ENCODE results near the gene ATE1.
"Not testable (repeated sequence)": the region's sequence is repeated elsewhere in the genome, so short reads cannot be mapped to it uniquely, and the experiment has no call there.

The ATE1 gene

GRCh38 chr10:121736315-121737130, 191.3 kb downstream of the ATE1 start:
- no peak for DNase-seq (ENCODE audit: low spot score)

DNA sequence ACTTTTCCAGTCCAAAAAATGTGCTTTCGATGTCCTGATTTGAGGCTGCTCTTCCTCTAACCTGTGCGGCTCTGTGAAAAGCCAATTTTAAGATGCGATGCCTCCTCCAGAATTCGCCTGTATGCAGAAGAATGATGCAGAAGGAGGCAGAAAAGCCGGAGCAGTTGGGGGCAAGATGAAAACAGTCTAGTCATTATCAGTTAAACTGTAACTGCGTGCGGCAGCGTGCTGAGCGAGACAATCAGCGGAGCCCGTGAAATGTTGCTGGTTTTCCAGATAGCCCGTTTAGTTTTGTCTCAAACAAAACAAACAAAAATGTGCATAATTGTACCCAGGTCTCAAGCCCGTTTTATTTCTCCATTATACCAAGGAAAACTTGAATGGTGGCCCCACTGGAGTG, 192.6 kb downstream of the ATE1 start:
- no peak for DNase-seq (ENCODE audit: low spot score)

GRCh38 chr10:121734589-121735045, 193.2 kb downstream of the ATE1 start:
- DNase-seq (ENCODE audit: low spot score): peak; percentile 53

GRCh38 chr10:121732656-121733445, 195.0 kb downstream of the ATE1 start:
- no peak for DNase-seq (ENCODE audit: low spot score)

GRCh38 chr10:121732172-121732571, 195.7 kb downstream of the ATE1 start:
- no peak for DNase-seq (ENCODE audit: low spot score)

- no peak for DNase-seq (ENCODE audit: low spot score)
These were observed 203.5 kb downstream of the ATE1 start for GRCh38 chr10:121724282-121724681.

GRCh38 chr10:121722665-121723064, 205.2 kb downstream of the ATE1 start:
- peak; percentile 10 for DNase-seq (ENCODE audit: low spot score)

GRCh38 chr10:121721257-121721656, 206.6 kb downstream of the ATE1 start:
- no peak for DNase-seq (ENCODE audit: low spot score)

- no peak for DNase-seq (ENCODE audit: low spot score)
These were observed 211.9 kb downstream of the ATE1 start for GRCh38 chr10:121715969-121716368.

GRCh38 chr10:121715076-121715475, 212.8 kb downstream of the ATE1 start:
- DNase-seq (ENCODE audit: low spot score): no peak

DNA sequence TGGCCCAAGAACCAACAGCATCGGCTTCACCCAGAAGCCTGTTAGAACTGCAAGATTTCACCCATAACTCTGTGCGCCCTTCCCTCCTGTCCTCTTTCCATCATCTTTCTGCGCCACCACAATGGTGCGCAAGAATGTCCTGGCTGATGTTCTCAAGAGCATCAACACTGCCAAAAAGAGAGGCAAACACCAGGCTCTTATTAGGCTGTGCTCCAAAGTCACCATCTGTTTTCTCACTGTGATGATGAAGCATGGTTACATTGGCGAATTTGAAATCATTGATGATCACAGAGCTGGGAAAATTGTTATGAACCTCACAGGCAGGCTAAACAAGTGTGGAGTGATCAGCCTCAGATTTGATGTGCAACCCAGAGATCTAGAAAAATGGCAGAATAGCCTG, 214.3 kb downstream of the ATE1 start:
- no peak for DNase-seq (ENCODE audit: low spot score)

GRCh38 chr10:121710971-121711370, 216.9 kb downstream of the ATE1 start:
- no peak for DNase-seq (ENCODE audit: low spot score)

DNA sequence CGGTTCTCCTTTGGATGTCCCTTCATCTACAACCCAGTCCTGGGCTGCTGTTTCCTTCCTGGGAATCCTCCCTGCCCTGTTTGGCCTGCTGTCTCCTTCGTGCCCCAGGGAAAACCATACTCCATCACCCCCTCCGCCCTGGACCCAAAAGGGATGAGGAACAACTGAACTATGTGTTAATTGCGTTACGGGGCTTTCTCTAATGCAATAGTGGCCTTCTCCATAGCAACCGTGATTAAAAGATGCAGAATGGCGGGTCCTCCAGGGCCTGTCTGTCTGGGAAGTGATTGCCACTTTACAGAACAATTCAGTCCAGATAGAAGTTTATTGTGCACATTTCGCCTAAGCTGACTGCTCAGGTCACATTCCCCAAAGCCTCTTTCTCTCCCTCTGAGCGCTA, 217.6 kb downstream of the ATE1 start:
- no peak for DNase-seq (ENCODE audit: low spot score)

DNA sequence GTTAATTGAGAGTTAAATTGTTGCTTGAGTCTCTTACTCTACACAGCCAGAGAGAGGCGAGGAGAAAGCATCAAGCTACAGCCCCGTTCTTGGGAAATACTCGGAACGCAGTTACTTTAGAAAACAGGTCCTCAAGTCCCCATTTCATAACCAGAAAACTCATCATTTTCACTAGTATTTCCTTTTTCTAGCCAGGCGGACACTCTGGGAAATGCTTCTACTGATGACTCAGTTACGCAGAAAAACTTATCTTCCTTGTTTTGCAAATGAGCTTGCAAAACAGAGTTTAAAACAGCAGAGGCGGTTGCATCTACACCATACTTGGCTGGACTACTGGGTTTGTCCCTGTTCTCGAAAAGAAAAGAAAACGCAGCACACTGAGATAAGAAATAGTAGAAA, 218.2 kb downstream of the ATE1 start:
- DNase-seq (ENCODE audit: low spot score): no peak

DNA sequence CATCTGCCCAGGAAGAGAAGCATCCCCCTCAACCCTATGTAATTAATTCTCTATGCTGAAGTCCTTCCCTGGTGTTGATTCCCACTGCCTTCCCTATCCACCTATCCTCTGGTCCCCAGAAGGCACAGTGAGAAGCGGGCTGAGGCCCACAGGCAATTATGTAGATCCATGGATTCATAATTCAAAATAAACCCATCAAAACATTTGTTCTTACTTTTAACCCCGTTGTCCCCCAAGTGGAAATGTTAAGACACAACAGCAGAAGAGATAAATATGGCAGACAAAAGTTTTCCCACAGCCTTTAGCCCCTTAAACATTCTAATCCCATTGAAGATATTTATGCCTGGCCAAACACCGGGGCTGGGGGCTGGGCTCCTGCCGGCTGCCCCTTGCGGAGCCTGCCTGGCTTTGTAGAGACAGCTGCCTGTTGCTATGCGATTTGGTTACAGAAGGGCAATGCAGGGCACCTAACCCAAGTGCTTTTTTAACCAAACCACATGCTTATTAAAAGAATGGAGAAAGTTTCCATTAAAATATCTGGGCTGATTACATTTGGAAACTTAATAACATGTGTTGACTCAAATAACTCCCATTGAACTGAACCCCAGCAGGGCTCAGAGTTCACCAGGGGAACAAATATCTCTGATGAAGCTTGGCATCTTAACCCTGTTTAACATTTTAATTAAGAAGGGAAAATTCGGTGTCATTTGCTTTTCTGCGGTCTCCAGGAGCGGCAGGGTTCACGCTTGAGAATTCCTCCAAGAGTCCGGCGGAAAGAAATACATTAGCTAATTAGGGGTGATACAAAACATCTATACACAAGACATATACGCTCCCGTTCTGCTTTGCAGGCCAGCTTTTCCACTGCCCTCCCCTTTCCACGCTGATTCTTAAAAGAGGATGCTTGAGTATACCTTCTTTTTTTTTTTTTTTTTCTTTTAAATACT, 218.8 kb downstream of the ATE1 start:
- no peak for DNase-seq (ENCODE audit: low spot score)

DNA sequence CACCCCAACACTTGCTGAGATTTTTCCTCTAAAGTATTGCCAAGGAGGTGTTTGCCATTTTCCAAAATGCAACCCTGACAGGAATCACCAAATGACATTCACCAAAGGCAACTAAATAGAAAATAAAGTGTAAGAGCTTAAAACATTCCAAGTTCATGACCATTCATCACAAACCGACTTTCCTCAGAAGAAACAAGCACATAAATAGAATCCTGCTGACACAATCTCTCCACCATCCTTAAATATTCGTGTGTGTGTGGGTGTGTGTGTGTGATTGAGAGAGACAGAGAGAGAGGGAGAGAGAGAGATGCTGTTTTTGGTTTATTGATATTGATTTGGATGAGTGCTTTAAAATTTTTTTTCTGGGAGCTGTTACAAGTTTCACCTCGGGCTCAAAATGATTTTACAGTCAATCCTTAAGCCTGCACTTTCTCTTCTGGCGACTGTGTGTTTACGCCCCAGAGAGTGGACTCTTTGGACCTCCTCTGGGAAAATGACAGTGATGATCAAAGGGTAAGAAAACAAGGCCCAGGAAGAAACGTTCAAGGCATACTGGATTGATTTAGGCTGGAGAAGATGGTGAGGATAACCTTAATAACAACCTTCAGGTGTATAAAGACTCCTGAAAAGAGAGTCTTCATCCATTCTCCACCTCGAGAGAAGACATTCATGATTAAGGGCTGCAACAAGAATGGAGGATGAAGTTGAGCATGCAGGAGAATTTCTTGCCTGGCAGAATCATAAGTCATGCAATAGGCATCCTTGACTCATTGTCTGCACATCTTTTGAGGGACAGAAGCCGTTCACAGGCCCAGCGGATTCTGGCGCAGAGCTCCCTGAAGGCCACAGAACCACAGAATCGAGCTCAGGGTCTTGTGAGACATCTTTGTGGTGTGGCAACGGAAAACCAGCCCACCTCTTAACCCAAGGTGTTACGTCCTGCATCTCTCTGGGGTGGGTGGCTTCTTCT, 225.2 kb downstream of the ATE1 start:
- peak; percentile 56 for DNase-seq (ENCODE audit: low spot score)

- DNase-seq (ENCODE audit: low spot score): no peak
These were observed 227.4 kb downstream of the ATE1 start for GRCh38 chr10:121700416-121700815.

DNA sequence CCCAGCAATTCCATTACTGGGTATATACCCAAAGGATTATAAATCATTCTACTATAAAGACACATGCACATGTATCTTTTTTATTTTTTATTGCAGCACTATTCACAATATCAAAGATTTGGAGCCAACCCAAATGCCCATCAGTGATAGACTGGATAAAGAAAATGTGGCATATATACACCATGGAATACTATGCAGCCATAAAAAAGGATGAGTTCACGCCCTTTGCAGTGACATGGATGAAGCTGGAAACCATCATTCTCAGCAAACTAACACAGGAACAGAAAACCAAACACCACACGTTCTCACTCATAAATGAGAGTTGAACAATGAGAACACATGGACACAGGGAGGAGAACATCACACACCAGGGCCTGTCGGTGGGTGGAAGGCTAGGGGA, 228.1 kb downstream of the ATE1 start:
- DNase-seq (ENCODE audit: low spot score): not testable (repeated sequence)

DNA sequence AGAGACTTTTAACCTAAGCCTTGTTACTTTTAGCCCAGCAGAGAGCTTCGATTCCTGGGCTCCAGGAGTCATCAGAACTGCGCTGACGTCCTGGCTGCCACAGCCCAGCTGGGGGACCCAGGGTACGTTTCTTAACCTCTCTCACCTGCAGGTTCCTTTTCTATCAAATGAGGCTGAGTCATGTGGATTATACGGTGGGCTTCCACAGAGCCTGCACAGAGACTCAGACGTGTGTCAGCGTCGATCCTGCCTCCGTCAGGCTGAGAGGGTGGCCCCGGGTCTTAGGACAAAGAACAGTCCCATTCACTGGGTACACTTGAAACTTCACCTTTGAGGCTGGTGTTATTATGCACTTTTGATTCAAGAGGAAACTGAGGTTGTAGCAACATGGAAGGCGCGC, 228.9 kb downstream of the ATE1 start:
- DNase-seq (ENCODE audit: low spot score): no peak

DNA sequence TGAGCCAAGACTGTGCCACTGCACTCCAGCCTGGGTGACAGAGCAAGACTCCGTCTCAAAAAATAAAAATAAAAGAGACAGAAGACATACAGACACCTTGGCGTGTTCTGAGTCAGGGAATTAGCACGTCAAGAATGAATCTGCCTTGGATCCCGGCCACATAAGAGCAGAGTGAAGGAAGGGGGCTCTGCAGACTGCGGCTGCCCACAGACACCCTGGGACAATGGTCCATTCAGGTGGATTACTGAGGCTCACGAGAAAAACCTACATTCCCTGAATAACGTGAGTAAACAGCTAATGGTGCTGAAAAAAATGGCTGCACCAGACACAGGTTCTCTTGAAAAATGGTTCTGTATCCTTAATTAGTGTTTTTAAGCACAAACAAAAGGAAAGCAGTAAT, 229.5 kb downstream of the ATE1 start:
- no peak for DNase-seq (ENCODE audit: low spot score)

DNA sequence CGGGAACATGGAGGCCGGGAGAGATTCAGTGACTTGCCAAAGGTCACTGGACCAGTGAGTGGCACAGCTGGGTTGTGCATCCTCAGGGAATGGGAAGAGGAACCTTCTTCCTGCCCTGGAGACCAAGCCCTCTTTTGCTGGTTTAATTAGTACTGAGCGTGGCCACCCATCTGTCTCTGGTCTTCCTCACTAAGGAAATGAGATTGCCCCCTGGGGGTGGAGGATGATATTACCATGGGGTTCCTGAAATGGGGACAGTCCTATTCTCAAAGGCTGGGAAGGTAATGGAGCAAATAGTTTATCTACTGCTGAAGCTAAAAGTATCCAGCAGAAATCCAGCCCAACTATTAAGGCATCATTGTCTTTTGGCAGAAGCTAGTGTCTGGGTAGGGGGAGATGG, 231.0 kb downstream of the ATE1 start:
- no peak for DNase-seq (ENCODE audit: low spot score)

Measured in AG08395 (cell line).